Liver (tissue), 9 donors: Measurements from ENCODE around the gene ITPKB. TPM values are rescaled to one million over a fixed set of nuclear protein-coding genes. Genes with fewer than 3 reads are reported as not detected.

Experiments used
- DNase-seq: peaks from one replicate; pipeline ENCODE4 v3.0.0-alpha.2; 2017; ENCODE audit warnings: low spot score
- H3K27ac ChIP-seq, 2 donors: one replicate each; pipeline ENCODE4 v1.7.0; 2013; ENCODE audit warnings: inconsistent platforms in 2 of 2, low read length in 2 of 2, control low read depth in 1 of 2, low read depth in 1 of 2, mild to moderate bottlenecking in 1 of 2
- H3K27me3 ChIP-seq, 4 donors: one replicate each; pipeline versions ENCODE4 v1.6.1 to v1.7.0; 2013; ENCODE audit warnings: low read length in 3 of 4, inconsistent platforms in 1 of 4, mild to moderate bottlenecking in 1 of 4, moderate library complexity in 1 of 4; ENCODE audit not compliant: control insufficient read depth in 4 of 4, insufficient read depth in 4 of 4
- H3K36me3 ChIP-seq, 4 donors: one replicate each; pipeline versions ENCODE4 v1.6.1 to v1.7.0; 2013; ENCODE audit warnings: low read length in 3 of 4, mild to moderate bottlenecking in 3 of 4, low read depth in 1 of 4, moderate library complexity in 1 of 4; ENCODE audit not compliant: control insufficient read depth in 4 of 4, insufficient read depth in 3 of 4
- H3K4me1 ChIP-seq, 4 donors: one replicate each; pipeline versions ENCODE4 v1.6.1 to v1.7.0; 2013; ENCODE audit warnings: low read length in 3 of 4, mild to moderate bottlenecking in 3 of 4, moderate library complexity in 1 of 4; ENCODE audit not compliant: control insufficient read depth in 4 of 4, insufficient read depth in 4 of 4
- H3K4me3 ChIP-seq, 3 donors: one replicate each; pipeline versions ENCODE4 v1.6.1 to v1.7.0; 2013; ENCODE audit warnings: low read length in 3 of 3, control low read depth in 1 of 3, low read depth in 1 of 3, mild to moderate bottlenecking in 1 of 3
- H3K9ac ChIP-seq, 2 donors: one replicate each; pipeline ENCODE4 v1.7.0; 2013; ENCODE audit warnings: low read length in 2 of 2, mild to moderate bottlenecking in 2 of 2, moderate library complexity in 2 of 2, control low read depth in 1 of 2, low read depth in 1 of 2
- H3K9me3 ChIP-seq, 4 donors: one replicate each; pipeline versions ENCODE4 v1.6.1 to v1.7.0; 2013; ENCODE audit warnings: low read length in 3 of 4; ENCODE audit not compliant: control insufficient read depth in 4 of 4
- ATF3 ChIP-seq: IDR thresholded peaks from 2 replicates; pipeline ENCODE4 v1.6.1; 2016; ENCODE audit warnings: antibody characterized with exemption
- CTCF ChIP-seq: fragments of 150-350 bp; IDR thresholded peaks from 2 replicates; pipeline ENCODE4 v1.5.1; 2017; ENCODE audit warnings: improper control_type of control experiment, low read depth, low read length; ENCODE audit not compliant: missing input control
- EGR1 ChIP-seq, 2 donors: IDR thresholded peaks; 2 replicates each; pipeline ENCODE4 v1.6.1; 2016 to 2018; ENCODE audit warnings: antibody characterized with exemption in 2 of 2, low read depth in 2 of 2
- FOXA1 ChIP-seq: IDR thresholded peaks from 2 replicates; pipeline ENCODE4 v1.6.1; 2016; ENCODE audit warnings: antibody characterized with exemption
- FOXA2 ChIP-seq: IDR thresholded peaks from 2 replicates; pipeline ENCODE4 v1.6.1; 2016; ENCODE audit warnings: antibody characterized with exemption
- GABPA ChIP-seq, 2 donors: IDR thresholded peaks in 1 of 2; conservative IDR thresholded peaks in 1 of 2; 2 replicates each; pipeline ENCODE4 v1.6.1; 2016; ENCODE audit warnings: antibody characterized with exemption in 2 of 2, mild to moderate bottlenecking in 1 of 2, moderate library complexity in 1 of 2
- HNF4A ChIP-seq, 2 donors: conservative IDR thresholded peaks; 2 replicates each; pipeline ENCODE4 v1.6.1; 2016; ENCODE audit warnings: antibody characterized with exemption in 2 of 2, mild to moderate bottlenecking in 2 of 2
- HNF4G ChIP-seq: IDR thresholded peaks from 2 replicates; pipeline ENCODE4 v1.6.1; 2016; ENCODE audit warnings: antibody characterized with exemption
- JUND ChIP-seq, 2 donors: IDR thresholded peaks; 2 replicates each; pipeline ENCODE4 v1.6.1; 2016; ENCODE audit warnings: antibody characterized with exemption in 2 of 2
- MAX ChIP-seq: IDR thresholded peaks from 2 replicates; pipeline ENCODE4 v1.6.1; 2016; ENCODE audit warnings: antibody characterized with exemption
- NR2F2 ChIP-seq: IDR thresholded peaks from 2 replicates; pipeline ENCODE4 v1.6.1; 2016; ENCODE audit warnings: antibody characterized with exemption
- RAD21 ChIP-seq, 2 donors: IDR thresholded peaks; 2 replicates each; pipeline ENCODE4 v1.6.1; 2016; ENCODE audit warnings: antibody characterized with exemption in 2 of 2, mild to moderate bottlenecking in 2 of 2
- REST ChIP-seq: IDR thresholded peaks from 2 replicates; pipeline ENCODE4 v1.6.1; 2016; ENCODE audit warnings: antibody characterized with exemption, mild to moderate bottlenecking
- RXRA ChIP-seq, 2 donors: IDR thresholded peaks; 2 replicates each; pipeline ENCODE4 v1.6.1; 2017 to 2018; ENCODE audit warnings: antibody characterized with exemption in 2 of 2, mild to moderate bottlenecking in 1 of 2
- SP1 ChIP-seq: IDR thresholded peaks from 2 replicates; pipeline ENCODE4 v1.6.1; 2018; ENCODE audit warnings: antibody characterized with exemption, mild to moderate bottlenecking
- TAF1 ChIP-seq: conservative IDR thresholded peaks from 2 replicates; pipeline ENCODE4 v1.6.1; 2016; ENCODE audit warnings: antibody characterized with exemption, mild to moderate bottlenecking
- YY1 ChIP-seq: IDR thresholded peaks from 2 replicates; pipeline ENCODE4 v1.6.1; 2016; ENCODE audit warnings: antibody characterized with exemption, mild to moderate bottlenecking
- ZBTB33 ChIP-seq: IDR thresholded peaks from 2 replicates; pipeline ENCODE4 v1.6.1; 2016; ENCODE audit warnings: antibody characterized with exemption
- WGBS: extraction: QIAGEN DNeasy Blood & Tissue Kit; methylation state at CpG from one replicate; pipeline ENCODE4 v1.1.7; 2013; 5-methylcytosine and 5-hydroxymethylcytosine counted together
- polyA plus RNA-seq, 2 donors: library from polyadenylated mRNA; stranded (reverse) in 1 of 2; unstranded in 1 of 2; fragments of 200-250 nt in 1 of 2; fragments of >200 nt in 1 of 2; fragmentation: Nextera tagmentation in 1 of 2; extraction: Ambion mirVana in 1 of 2; gene quantifications; one replicate each; pipeline versions ENCODE4 v1.2.1 to v1.2.3, GENCODE V29; 2013 to 2015
- total RNA-seq, 2 donors: library from RNA; depleted of rRNA; stranded (reverse); fragments of >200 nt; gene quantifications; one replicate each; pipeline ENCODE4 v1.2.3, GENCODE V29; 2014
- donor health status: healthy.
- donor health status: healthy.
- donor health status: healthy.
- donor health status: healthy.
- donor health status: healthy.

ITPKB gene
- total and polyA plus RNA-seq, 4 donors, result 0.61 to 5.8 (median 3.7) TPM

- no peaks in the 10 kb centered on the region for H3K9me3 ChIP-seq
- H3K4me1 ChIP-seq, result peaks cover 6 to 22% (median 9%) of the 10 kb centered on the region in 4 donors
- 80% methylated on average over 4 of the region's 4 CpGs for WGBS
- H3K27ac ChIP-seq, result no peak overlapping the region
- H3K9ac ChIP-seq, result no peak overlapping the region
- no peak overlapping the region for H3K4me3 ChIP-seq
- H3K36me3 ChIP-seq, result no peaks in the 10 kb centered on the region
- TF ChIP-seq YY1, result no peak
- no peak for TF ChIP-seq FOXA2
- no peak for TF ChIP-seq ZBTB33
- no peak for TF ChIP-seq HNF4A (conservative IDR thresholded peaks at IDR 0.05)
- no peak for TF ChIP-seq ATF3
- TF ChIP-seq RAD21 (IDR thresholded peaks at IDR 0.05), result no peak
- no peak for TF ChIP-seq NR2F2
- no peak for TF ChIP-seq JUND (IDR thresholded peaks at IDR 0.05)
- TF ChIP-seq RXRA (IDR thresholded peaks at IDR 0.05), result no peak
- TF ChIP-seq GABPA (IDR thresholded peaks at IDR 0.05 in 1 of 2, conservative IDR thresholded peaks at IDR 0.05 in 1 of 2), result no peak
- TF ChIP-seq FOXA1, result no peak
- no peak for TF ChIP-seq MAX
- no peak for TF ChIP-seq TAF1
- TF ChIP-seq EGR1 (IDR thresholded peaks at IDR 0.05; ENCODE audit: low read depth in 2 of 2), result no peak
- TF ChIP-seq SP1, result no peak
- TF ChIP-seq REST, result no peak
- TF ChIP-seq HNF4G, result no peak
- no peak for DNase-seq
- H3K27me3 ChIP-seq, result peaks cover 0 to 2% (median 0%) of the 10 kb centered on the region in 4 donors
Measured at GRCh38 chr1:226732856-226733291, 6.2 kb downstream of the ITPKB start.

- no peak overlapping the region for H3K27ac ChIP-seq
- no peaks in the 10 kb centered on the region for H3K9me3 ChIP-seq
- 67% methylated on average over 3 of the region's 3 CpGs for WGBS
- DNase-seq, result no peak
- no peak overlapping the region for H3K4me3 ChIP-seq
- no peaks in the 10 kb centered on the region for H3K36me3 ChIP-seq
- H3K4me1 ChIP-seq, result peaks cover 0 to 8% (median 0%) of the 10 kb centered on the region in 4 donors
- H3K27me3 ChIP-seq, result no peaks in the 10 kb centered on the region
- H3K9ac ChIP-seq, result no peak overlapping the region
- no peak for TF ChIP-seq REST
- no peak for TF ChIP-seq ATF3
- TF ChIP-seq ZBTB33, result no peak
- no peak for TF ChIP-seq HNF4A (conservative IDR thresholded peaks at IDR 0.05)
- TF ChIP-seq YY1, result no peak
- TF ChIP-seq CTCF, result no peak
- TF ChIP-seq FOXA2, result no peak
Measured at GRCh38 chr1:226731257-226731893, 7.7 kb downstream of the ITPKB start.
